SK-N-SH treated with all-trans-retinoic acid at 6 μM for 48 hours (cell line): Measurements from ENCODE around the gene FST.

Source experiments
- ATAC-seq: fragments of 200-7000 bp; cut with Tn5 transposase; 3 replicates; pipeline ENCODE4 v1.9.1; 2020; ENCODE audit warnings: mild to moderate bottlenecking, moderate library complexity
- ARNTL ChIP-seq: fragments of 450-650 bp; formaldehyde crosslinking; IDR thresholded peaks from 2 replicates; pipeline ENCODE4 v1.5.0; 2020; ENCODE audit warnings: low read depth, mild to moderate bottlenecking, moderate library complexity, borderline replicate concordance
- CREB5 ChIP-seq: fragments of 250-450 bp; sonication (Bioruptor Pico); IDR thresholded peaks from 2 replicates; pipeline ENCODE4 v1.5.1; 2020; ENCODE audit warnings: low read depth, mild to moderate bottlenecking, moderate library complexity
- CSDC2 ChIP-seq: fragments of 250-450 bp; sonication (Bioruptor Pico); IDR thresholded peaks from 2 replicates; pipeline ENCODE4 v1.5.0; 2020; ENCODE audit warnings: mild to moderate bottlenecking, moderate library complexity
- CSRNP3 ChIP-seq: fragments of 250-450 bp; sonication (Bioruptor Pico); IDR thresholded peaks from 2 replicates; pipeline ENCODE4 v1.5.1; 2021; ENCODE audit warnings: mild to moderate bottlenecking, moderate library complexity
- ESRRG ChIP-seq: fragments of 250-450 bp; sonication (Bioruptor Pico); IDR thresholded peaks from 2 replicates; pipeline ENCODE4 v1.6.1; 2021; ENCODE audit warnings: mild to moderate bottlenecking
- GLIS3 ChIP-seq: fragments of 250-450 bp; sonication (Bioruptor Pico); IDR thresholded peaks from 2 replicates; pipeline ENCODE4 v1.5.0; 2020; ENCODE audit warnings: mild to moderate bottlenecking, moderate library complexity
- ISL1 ChIP-seq: fragments of 250-450 bp; sonication (Bioruptor Pico); IDR thresholded peaks from 2 replicates; pipeline ENCODE4 v2.1.2; 2022; ENCODE audit warnings: mild to moderate bottlenecking, moderate library complexity
- OSR1 ChIP-seq: fragments of 250-450 bp; sonication (Bioruptor Pico); IDR thresholded peaks from 2 replicates; pipeline ENCODE4 v1.8.0; 2022; ENCODE audit warnings: moderate library complexity, mild to moderate bottlenecking, inconsistent platforms
- PATZ1 ChIP-seq: fragments of 250-450 bp; sonication (Bioruptor Pico); IDR thresholded peaks from 2 replicates; pipeline ENCODE4 v1.8.0; 2020; ENCODE audit warnings: mild to moderate bottlenecking, moderate library complexity, borderline replicate concordance
- POU6F1 ChIP-seq: fragments of 250-450 bp; sonication (Bioruptor Pico); IDR thresholded peaks from 2 replicates; pipeline ENCODE4 v1.8.0; 2021; ENCODE audit warnings: low read depth, mild to moderate bottlenecking, moderate library complexity, borderline replicate concordance
- PPARA ChIP-seq: fragments of 250-450 bp; sonication (Bioruptor Pico); IDR thresholded peaks from 2 replicates; pipeline ENCODE4 v1.5.0; 2020; ENCODE audit warnings: mild to moderate bottlenecking, borderline replicate concordance
- RARB ChIP-seq: fragments of 250-450 bp; sonication (Bioruptor Pico); IDR thresholded peaks from 2 replicates; pipeline ENCODE4 v1.8.0; 2021; ENCODE audit warnings: mild to moderate bottlenecking, moderate library complexity
- SNAI2 ChIP-seq: fragments of 250-450 bp; sonication (Bioruptor Pico); IDR thresholded peaks from 2 replicates; pipeline ENCODE4 v1.5.0; 2020; ENCODE audit warnings: mild to moderate bottlenecking, moderate library complexity
- TCF4 ChIP-seq: fragments of 250-450 bp; sonication (Bioruptor Pico); IDR thresholded peaks from 2 replicates; pipeline ENCODE4 v1.8.0; 2021; ENCODE audit warnings: mild to moderate bottlenecking, moderate library complexity, borderline replicate concordance
- TOX ChIP-seq: fragments of 250-450 bp; sonication (Bioruptor Pico); IDR thresholded peaks from 2 replicates; pipeline ENCODE4 v1.8.0; 2021; ENCODE audit warnings: mild to moderate bottlenecking, moderate library complexity, borderline replicate concordance
- TSHZ2 ChIP-seq: fragments of 250-450 bp; sonication (Bioruptor Pico); IDR thresholded peaks from 2 replicates; pipeline ENCODE4 v1.5.0; 2020; ENCODE audit warnings: mild to moderate bottlenecking, moderate library complexity
- ZC3H10 ChIP-seq: fragments of 250-450 bp; sonication (Bioruptor Pico); IDR thresholded peaks from 2 replicates; pipeline ENCODE4 v1.5.1; 2021; ENCODE audit warnings: mild to moderate bottlenecking, moderate library complexity
- ZFP3 ChIP-seq: fragments of 250-450 bp; sonication (Bioruptor Pico); IDR thresholded peaks from 2 replicates; pipeline ENCODE4 v1.5.0; 2020; ENCODE audit warnings: mild to moderate bottlenecking, moderate library complexity
- ZFP30 ChIP-seq: fragments of 450-650 bp; formaldehyde crosslinking; IDR thresholded peaks from 2 replicates; pipeline ENCODE4 v1.5.0; 2022; ENCODE audit warnings: mild to moderate bottlenecking, moderate library complexity
- ZNF70 ChIP-seq: fragments of 450-650 bp; formaldehyde crosslinking; IDR thresholded peaks from 2 replicates; pipeline ENCODE4 v1.5.0; 2020; ENCODE audit warnings: mild to moderate bottlenecking, moderate library complexity
- ZNF8 ChIP-seq: fragments of 450-650 bp; formaldehyde crosslinking; IDR thresholded peaks from 2 replicates; pipeline ENCODE4 v1.5.0; 2020; ENCODE audit warnings: mild to moderate bottlenecking, moderate library complexity

FST gene

GRCh38 chr5:53475320-53475719, 5.1 kb upstream of the FST start:
- ATAC-seq, result no peak
- no peak for TF ChIP-seq TSHZ2
- TF ChIP-seq GLIS3 (CRISPR knock-in tag), result no peak
- TF ChIP-seq ISL1 (CRISPR knock-in tag), result no peak
- TF ChIP-seq ZC3H10, result no peak
- no peak for TF ChIP-seq ZFP3 (CRISPR knock-in tag)
- no peak for TF ChIP-seq PPARA (CRISPR knock-in tag)
- TF ChIP-seq ZFP30, result no peak
- TF ChIP-seq RARB (CRISPR knock-in tag), result no peak

GRCh38 chr5:53476019-53476418, 4.4 kb upstream of the FST start:
- no peak for ATAC-seq
- TF ChIP-seq TCF4 (CRISPR knock-in tag) (no peak), CREB5 (CRISPR knock-in tag) (no peak), TOX (CRISPR knock-in tag) (no peak), ZNF8 (CRISPR knock-in tag) (no peak), SNAI2 (CRISPR knock-in tag) (no peak), ZFP3 (CRISPR knock-in tag) (no peak), OSR1 (no peak), ZFP30 (no peak), CSRNP3 (CRISPR knock-in tag) (no peak), ESRRG (CRISPR knock-in tag) (no peak), PPARA (CRISPR knock-in tag) (no peak)
- TF ChIP-seq, all 23 proteins: peak for 0

GRCh38 chr5:53476531-53477480, 3.6 kb upstream of the FST start:
- no peak for ATAC-seq

More at GRCh38 chr5:53476531-53477480, 3.6 kb upstream of the FST start:
- TF ChIP-seq ARNTL (CRISPR knock-in tag) (no peak), ISL1 (CRISPR knock-in tag) (no peak), POU6F1 (CRISPR knock-in tag) (no peak), CREB5 (CRISPR knock-in tag) (no peak), GLIS3 (CRISPR knock-in tag) (no peak), OSR1 (no peak), PATZ1 (CRISPR knock-in tag) (no peak), CSRNP3 (CRISPR knock-in tag) (no peak), TCF4 (CRISPR knock-in tag) (no peak), CSDC2 (CRISPR knock-in tag) (no peak), PPARA (CRISPR knock-in tag) (no peak), ZNF8 (CRISPR knock-in tag) (no peak), ZFP3 (CRISPR knock-in tag) (no peak), ZNF70 (CRISPR knock-in tag) (no peak)
